H4 (cell line): ENCODE results near the gene ARMC3. TPM values are rescaled to one million over a fixed set of nuclear protein-coding genes. Genes with fewer than 3 reads are reported as not detected.

Source experiments
- DNase-seq: peaks from one replicate; pipeline ENCODE4 v3.0.0-alpha.2; 2015; ENCODE audit warnings: low spot score
- total RNA-seq: library from RNA; depleted of rRNA; stranded (reverse); fragments of >200 nt; shearing (Covaris generic); gene quantifications from 2 replicates; pipeline ENCODE4 v1.2.3, GENCODE V29; 2014

ARMC3 gene
- total RNA-seq, 1 experiment from 2014 or later, result not detected

DNA sequence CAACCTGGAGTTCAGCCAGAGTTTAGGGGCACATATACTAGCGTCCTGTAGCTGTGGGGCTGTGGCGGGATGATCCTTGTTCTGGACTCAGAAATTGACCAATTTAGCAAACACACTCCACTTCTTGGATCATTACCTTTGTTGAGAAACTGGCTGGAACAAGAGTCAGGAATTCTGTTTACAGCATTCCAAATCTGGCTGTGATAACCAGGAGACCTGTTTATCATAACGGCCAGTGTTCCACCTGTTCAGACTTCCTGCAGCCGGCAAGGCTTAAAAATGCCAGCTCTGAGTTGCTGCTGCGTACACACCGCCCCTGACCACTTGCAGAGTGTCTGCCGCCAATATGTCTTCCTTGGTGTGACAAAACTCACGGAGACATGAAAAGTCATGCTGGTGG lies 64.8 kb downstream of the ARMC3 start:
- DNase-seq, result no peak

GRCh38 chr10:22993314-22993713 lies 65.5 kb downstream of the ARMC3 start:
- no peak for DNase-seq

GRCh38 chr10:22997096-22997495 lies 69.2 kb downstream of the ARMC3 start:
- DNase-seq, result no peak

GRCh38 chr10:22998091-22998490 lies 70.2 kb downstream of the ARMC3 start:
- DNase-seq, result no peak

DNA sequence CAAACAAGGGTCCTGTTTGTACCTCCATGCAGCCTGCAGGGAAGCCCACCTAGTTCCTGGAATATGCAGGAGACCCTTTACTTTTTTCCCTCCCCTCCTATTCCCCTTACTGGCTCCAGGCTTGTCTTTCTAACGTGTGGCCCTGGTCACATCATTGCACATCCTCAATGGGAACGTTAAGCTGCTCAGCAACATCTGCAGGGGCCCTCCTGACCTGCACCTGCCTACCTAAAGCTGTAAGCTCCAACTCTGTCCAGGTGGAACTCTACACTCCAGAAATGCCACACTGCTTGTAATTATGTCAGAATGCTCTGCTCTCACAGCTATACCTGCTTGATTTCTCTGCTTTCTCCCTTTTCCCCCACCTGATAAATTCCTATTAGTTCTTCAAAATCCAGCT lies 72.1 kb downstream of the ARMC3 start:
- DNase-seq, result no peak

DNA sequence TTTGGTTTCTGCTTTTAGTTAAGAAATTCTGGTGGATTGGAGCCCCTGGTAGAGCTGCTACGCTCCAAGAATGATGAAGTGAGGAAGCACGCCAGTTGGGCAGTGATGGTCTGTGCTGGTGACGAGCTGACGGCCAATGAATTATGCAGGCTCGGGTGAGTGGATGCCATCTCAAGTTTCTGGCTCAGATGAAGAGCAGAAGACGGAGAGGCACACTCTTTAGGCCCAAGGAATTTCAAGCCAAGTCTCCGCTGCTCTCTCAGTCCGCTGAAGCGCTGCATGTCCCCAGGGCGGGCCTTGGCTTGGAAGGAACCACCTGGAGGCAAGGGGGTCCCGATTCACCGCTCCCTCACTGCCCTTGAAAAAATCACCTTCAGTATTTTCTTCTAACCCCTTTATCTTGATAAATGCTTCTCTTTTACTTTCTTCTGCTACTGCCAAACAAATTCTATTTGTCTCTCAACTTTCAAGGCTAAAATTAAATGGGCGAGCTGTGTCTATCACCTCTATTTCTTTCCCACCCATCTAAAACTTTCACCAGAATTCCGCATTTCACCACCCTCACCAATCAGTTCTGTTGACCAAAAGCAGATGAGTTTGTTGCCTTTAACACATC lies 74.2 kb downstream of the ARMC3 start:
- no peak for DNase-seq

DNA sequence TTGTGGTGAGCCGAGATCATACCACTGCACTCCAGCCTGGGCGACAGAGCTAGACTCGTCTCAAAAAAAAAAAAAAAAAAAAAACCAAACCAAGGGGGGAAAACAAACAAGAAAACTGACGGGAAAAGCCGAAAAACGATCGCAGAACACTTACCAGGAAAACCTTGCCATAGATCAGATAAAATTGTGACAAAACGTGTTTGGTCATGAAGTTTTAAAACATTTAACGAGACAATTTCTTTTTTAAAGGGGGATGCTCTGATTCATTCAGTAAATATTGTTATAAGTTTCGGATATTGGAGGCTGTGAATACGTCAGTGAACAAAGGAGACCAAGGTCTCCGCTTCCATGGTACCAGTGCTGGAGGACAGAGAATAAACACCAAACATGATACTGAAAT lies 77.3 kb downstream of the ARMC3 start:
- DNase-seq, result no peak

- no peak for DNase-seq
Observed at GRCh38 chr10:23013581-23014335, 85.9 kb downstream of the ARMC3 start.

DNA sequence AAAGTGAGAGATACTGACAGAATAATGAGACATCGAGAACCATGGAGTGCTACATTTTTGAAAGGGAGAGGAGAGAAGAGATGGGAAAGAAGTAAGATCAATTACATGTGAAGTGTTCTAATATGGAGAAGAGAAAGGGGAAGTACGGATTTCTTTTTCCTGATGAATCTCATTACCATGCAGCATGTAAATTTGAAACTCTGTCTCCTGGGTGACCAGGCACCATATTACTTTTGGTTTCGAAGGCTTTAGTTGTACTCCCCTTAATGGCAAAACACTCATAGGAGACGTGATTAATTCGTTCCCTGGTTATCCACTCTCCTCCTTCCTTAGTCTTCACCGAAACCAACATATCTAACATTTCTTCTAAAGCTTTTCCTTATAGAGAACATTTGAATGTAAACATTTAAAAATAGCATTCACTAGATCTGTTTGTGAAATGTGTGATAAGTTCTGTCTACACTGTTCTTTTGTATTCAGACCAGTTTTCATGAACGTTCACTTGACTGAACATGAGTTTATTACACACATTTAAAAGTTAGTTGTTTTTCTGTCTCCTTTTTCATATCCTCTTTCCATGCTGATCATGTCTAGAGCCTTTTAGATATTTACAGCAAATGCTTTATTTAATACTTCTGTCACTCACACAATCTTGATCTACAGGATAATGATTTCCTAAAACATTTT lies 87.3 kb downstream of the ARMC3 start:
- DNase-seq, result no peak

DNA sequence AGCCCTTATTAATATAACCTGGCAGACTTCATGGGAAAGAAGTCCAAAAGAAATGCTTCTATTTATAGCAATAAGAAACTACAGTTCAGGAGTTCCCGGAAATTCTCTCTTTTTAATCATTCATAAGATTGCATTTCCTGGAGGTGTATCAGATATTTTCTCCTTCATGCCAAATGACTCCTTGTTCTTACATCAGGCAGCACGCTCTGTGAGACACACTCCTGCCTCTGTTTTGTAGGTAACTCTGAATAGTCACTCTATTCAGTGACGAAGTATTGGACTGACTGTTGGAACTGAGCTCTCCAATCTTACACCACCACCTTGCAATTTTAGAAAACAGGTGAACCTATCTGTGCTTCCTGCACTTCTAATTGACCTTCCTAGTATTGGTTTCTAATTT lies 88.8 kb downstream of the ARMC3 start:
- no peak for DNase-seq

DNA sequence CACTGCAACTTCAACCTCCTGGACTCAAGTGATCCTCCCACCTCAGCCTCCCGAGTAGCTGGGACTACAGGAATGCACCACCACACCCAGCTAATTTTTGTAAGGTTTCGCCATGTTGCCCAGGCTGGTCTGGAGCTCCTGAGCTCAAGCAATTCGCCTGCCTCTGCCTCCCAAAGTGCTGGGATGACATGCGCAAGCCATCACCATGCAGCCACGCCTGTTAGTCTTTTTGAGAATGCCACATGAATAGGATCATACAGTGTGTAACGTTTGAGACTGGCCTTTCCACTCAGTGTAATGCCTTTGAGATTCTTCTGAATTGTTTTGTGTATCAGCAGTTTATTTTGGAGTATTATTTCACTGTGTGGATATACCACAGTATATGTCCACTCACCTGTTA lies 91.8 kb downstream of the ARMC3 start:
- no peak for DNase-seq

- DNase-seq, result no peak
Observed at GRCh38 chr10:23021430-23021829, 93.6 kb downstream of the ARMC3 start.

GRCh38 chr10:23024002-23024401 lies 96.1 kb downstream of the ARMC3 start:
- no peak for DNase-seq

- DNase-seq, result no peak
Observed at GRCh38 chr10:23031318-23031717, 103.5 kb downstream of the ARMC3 start.

DNA sequence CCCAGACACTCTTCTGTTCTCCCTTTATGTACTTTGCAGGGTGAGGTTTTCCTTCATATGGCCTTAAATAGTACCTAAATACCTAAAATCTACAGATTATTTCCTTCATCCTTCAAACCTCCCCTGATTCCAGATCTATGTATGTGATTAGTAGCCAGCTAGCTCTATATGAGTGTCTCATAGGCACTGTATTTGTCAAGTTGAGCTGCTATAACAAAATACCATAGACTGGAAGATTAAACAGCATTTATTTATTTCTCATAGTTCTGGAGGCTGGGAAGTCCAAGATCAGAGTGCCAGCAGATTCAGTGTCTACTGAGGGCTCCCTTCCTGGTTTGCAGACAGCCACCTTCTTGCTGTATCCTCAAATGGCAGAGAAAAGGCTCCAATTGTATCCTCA lies 106.9 kb downstream of the ARMC3 start:
- DNase-seq, result no peak

GRCh38 chr10:23035569-23035968 lies 107.7 kb downstream of the ARMC3 start:
- no peak for DNase-seq

DNA sequence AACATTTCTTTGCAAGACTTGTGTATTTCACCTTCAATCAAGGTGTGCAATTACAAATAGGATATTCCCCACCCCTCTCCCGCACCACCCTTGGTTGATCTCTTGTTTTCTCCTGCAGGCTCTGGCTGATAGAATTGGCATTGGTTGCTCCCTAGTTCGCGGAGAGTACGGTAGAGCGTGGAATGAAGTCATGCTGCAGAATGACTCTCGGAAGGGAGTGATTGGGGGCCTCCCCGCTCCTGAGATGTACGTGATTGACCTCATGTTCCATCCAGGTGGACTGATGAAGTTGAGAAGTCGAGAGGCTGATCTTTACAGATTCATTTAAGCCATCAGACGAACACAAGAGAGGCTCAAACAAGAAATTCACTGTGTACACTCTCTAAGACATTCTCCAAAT lies 109.3 kb downstream of the ARMC3 start:
- no peak for DNase-seq

DNA sequence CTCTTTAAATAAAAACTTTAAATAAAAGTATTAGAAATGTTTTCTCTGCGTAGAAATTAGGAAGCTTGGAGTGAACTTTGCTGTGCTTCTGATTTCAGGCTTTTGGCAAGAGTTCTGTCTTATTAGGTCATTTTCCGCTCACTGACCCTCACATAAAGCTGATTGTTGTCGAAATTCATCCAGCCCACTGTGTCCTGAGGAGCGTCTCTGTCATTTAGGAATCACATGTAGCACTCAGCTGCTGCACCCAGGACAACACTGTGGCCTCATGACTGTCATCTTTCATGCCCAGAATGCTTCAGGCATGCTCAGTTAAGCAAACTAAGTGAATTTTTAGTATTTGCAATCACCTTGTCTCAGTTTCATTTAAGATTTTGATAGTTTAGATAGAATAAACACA lies 109.7 kb downstream of the ARMC3 start:
- no peak for DNase-seq

- no peak for DNase-seq
Observed at GRCh38 chr10:23038172-23038571, 110.3 kb downstream of the ARMC3 start.

- no peak for DNase-seq
Observed at GRCh38 chr10:23040002-23040401, 112.1 kb downstream of the ARMC3 start.

GRCh38 chr10:23046027-23046426 lies 118.2 kb downstream of the ARMC3 start:
- DNase-seq, result no peak

DNA sequence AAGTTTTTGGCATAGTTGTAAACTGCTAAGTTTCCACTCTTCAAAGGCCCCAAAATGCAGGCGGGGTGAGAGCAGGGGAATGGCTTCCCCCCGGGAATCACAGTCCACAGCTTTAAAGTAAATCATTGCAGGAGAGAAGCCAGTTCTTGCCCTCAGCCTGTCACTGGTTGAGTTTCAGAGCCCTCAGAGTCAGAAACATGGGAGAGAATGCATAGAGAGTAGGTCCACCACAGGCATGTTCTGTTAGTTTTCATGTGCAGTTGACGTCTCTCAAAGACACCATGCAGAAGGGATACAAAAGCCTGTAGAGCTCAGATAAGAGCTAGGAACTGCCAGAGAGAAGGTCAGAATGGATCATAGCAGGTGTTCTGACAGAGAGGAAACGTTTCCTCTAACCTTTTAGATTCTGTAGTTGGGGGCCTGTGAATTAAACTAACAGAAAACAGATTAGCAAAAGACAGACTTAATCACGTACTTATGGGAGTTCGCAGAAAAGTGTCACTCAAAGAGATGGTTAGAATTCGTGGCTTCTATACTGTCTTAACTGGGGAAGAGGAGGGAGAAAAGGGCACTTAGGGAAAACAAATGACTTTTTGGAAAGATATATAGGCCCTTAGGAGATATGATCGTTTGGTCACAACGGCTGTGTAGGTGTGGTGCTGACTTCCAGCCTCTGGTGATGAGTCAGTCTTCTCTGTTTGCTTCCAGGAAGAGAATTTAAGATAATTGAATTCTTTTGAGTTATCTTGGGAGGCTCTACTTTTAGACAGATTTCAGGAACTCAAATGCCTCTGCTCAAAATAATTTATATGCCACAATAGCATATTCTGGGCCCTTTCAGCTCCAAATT lies 119.6 kb downstream of the ARMC3 start:
- no peak for DNase-seq
